ENCODE measurements around the gene MEGF9.

The MEGF9 gene

DNA sequence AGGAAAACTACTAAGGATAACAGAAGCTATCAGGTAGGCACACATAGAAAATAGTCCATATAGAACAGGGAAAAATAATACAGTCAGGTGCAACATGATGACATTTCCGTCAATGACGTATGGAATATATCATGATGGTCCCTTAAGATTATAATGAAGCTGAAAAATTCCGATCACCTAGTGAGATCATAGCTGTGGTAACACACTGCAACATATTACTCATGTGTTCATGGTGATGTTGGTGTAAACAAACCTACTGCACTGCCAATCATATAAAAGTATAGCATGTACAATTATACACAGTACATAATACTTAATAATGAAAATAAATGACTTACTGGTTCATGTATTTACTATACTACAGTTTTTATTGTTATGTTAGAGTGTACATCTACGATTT lies 60.0 kb downstream of the MEGF9 start:
- no peak overlapping the region for H3K4me2 ChIP-seq (ENCODE audit: low read length)
- H3K27me3 ChIP-seq (ENCODE audit: insufficient read depth, low read length) = no peaks in the 10 kb centered on the region
- no peak overlapping the region for H4K12ac ChIP-seq (ENCODE audit: low read depth, low read length)
- no peaks in the 10 kb centered on the region for H3K36me3 ChIP-seq (ENCODE audit: control insufficient read depth in 1 of 2, insufficient read depth in 2 of 2, low read length in 2 of 2)
- no peaks in the 10 kb centered on the region for H3K4me1 ChIP-seq (ENCODE audit: control insufficient read depth in 1 of 2, insufficient read depth in 2 of 2, low read length in 2 of 2)
- no peak overlapping the region for H4K8ac ChIP-seq (ENCODE audit: low read depth, low read length)
- H2BK12ac ChIP-seq (ENCODE audit: low read length) = no peak overlapping the region
- no peak overlapping the region for H3K4me3 ChIP-seq (ENCODE audit: low read depth, low read length)
- no peaks in the 10 kb centered on the region for H3K79me2 ChIP-seq (ENCODE audit: control insufficient read depth, insufficient read depth, low read length, poor library complexity)
- H2AK5ac ChIP-seq (ENCODE audit: low read length) = no peak overlapping the region
- no peak overlapping the region for H2BK120ac ChIP-seq (ENCODE audit: insufficient read depth, low read length, poor library complexity)
- no peak overlapping the region for H3K14ac ChIP-seq (ENCODE audit: low read length)
- no peak overlapping the region for H2BK5ac ChIP-seq (ENCODE audit: low read depth, low read length, poor library complexity)
- no peak overlapping the region for H3K27ac ChIP-seq (ENCODE audit: low read depth, low read length)
- H3K18ac ChIP-seq (ENCODE audit: low read length) = no peak overlapping the region
- no peak overlapping the region for H3K4ac ChIP-seq (ENCODE audit: low read depth, low read length)
- H3K9ac ChIP-seq (ENCODE audit: low read length) = no peak overlapping the region
- no peaks in the 10 kb centered on the region for H3K79me1 ChIP-seq (ENCODE audit: low read length)
- H3K23ac ChIP-seq (ENCODE audit: low read length) = no peak overlapping the region
- H3K9me3 ChIP-seq (ENCODE audit: insufficient read depth, low read depth, low read length) = no peaks in the 10 kb centered on the region
- no peak overlapping the region for H2AFZ ChIP-seq (ENCODE audit: insufficient read depth, low read length, poor library complexity)
- DNase-seq = peak in 1 of 2 donors; percentile 39
- no peak overlapping the region for H4K91ac ChIP-seq (ENCODE audit: low read depth, low read length)
- no CpG with 5 or more reads among the region's 4 CpGs for WGBS (ENCODE audit: extremely low coverage, insufficient coverage, insufficient read length)

DNA sequence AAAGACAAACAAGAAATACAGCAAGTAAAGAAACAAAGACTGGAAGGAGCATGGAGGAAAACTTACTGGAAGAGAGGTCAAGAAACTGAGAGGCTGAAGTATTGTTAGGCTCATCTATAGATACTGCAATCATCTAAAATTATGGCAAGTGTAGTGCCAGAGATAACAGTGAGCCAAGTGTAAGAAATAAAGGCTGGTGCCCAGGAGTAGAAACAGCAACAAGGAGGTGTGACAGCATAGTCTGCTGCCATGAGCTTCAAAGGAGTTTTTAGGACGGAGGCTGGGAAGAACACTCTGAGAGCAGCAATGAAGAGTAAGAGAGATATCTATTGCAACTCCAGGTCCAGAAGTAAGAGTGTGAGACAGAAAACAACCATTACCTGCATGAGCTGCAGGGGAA lies 60.5 kb downstream of the MEGF9 start:
- H4K8ac ChIP-seq (ENCODE audit: low read depth, low read length) = no peak overlapping the region
- H3K79me2 ChIP-seq (ENCODE audit: control insufficient read depth, insufficient read depth, low read length, poor library complexity) = no peaks in the 10 kb centered on the region
- WGBS (ENCODE audit: extremely low coverage, insufficient coverage, insufficient read length) = no CpG with 5 or more reads among the region's 1 CpG
- no peak overlapping the region for H2BK12ac ChIP-seq (ENCODE audit: low read length)
- H3K27ac ChIP-seq (ENCODE audit: low read depth, low read length) = no peak overlapping the region
- no peak overlapping the region for H4K12ac ChIP-seq (ENCODE audit: low read depth, low read length)
- H3K9ac ChIP-seq (ENCODE audit: low read length) = no peak overlapping the region
- no peaks in the 10 kb centered on the region for H3K9me3 ChIP-seq (ENCODE audit: insufficient read depth, low read depth, low read length)
- H2AFZ ChIP-seq (ENCODE audit: insufficient read depth, low read length, poor library complexity) = no peak overlapping the region
- no peak overlapping the region for H2BK120ac ChIP-seq (ENCODE audit: insufficient read depth, low read length, poor library complexity)
- no peak overlapping the region for H3K23ac ChIP-seq (ENCODE audit: low read length)
- no peak for DNase-seq
- no peak overlapping the region for H3K18ac ChIP-seq (ENCODE audit: low read length)
- no peak overlapping the region for H2BK5ac ChIP-seq (ENCODE audit: low read depth, low read length, poor library complexity)
- H3K4me1 ChIP-seq (ENCODE audit: control insufficient read depth in 1 of 2, insufficient read depth in 2 of 2, low read length in 2 of 2) = no peaks in the 10 kb centered on the region
- H4K91ac ChIP-seq (ENCODE audit: low read depth, low read length) = no peak overlapping the region
- no peak overlapping the region for H2AK5ac ChIP-seq (ENCODE audit: low read length)
- no peak overlapping the region for H3K4ac ChIP-seq (ENCODE audit: low read depth, low read length)
- no peaks in the 10 kb centered on the region for H3K79me1 ChIP-seq (ENCODE audit: low read length)
- H3K14ac ChIP-seq (ENCODE audit: low read length) = no peak overlapping the region
- H3K27me3 ChIP-seq (ENCODE audit: insufficient read depth, low read length) = no peaks in the 10 kb centered on the region
- H3K4me3 ChIP-seq (ENCODE audit: low read depth, low read length) = no peak overlapping the region
- H3K4me2 ChIP-seq (ENCODE audit: low read length) = no peak overlapping the region
- no peaks in the 10 kb centered on the region for H3K36me3 ChIP-seq (ENCODE audit: control insufficient read depth in 1 of 2, insufficient read depth in 2 of 2, low read length in 2 of 2)

DNA sequence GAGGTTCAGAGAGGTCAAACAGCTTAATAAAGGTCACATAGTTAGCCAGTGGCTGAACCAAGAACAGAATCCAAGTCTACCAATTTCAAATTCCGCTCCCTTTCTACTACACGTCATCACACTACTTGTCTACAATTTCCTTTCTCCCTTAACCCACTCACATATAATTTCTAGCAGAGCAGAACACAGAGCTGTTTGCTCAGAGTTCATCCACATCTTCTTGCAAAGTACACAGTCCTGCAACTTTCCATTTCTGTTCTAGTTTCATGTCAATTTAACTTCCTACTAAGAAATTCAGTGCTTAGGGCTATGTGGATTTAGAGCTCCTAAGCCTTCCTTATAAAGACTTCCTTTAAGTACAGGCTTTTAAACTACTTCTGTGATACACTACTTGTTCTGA lies 61.3 kb downstream of the MEGF9 start:
- no peak overlapping the region for H2BK12ac ChIP-seq (ENCODE audit: low read length)
- no peaks in the 10 kb centered on the region for H3K4me1 ChIP-seq (ENCODE audit: control insufficient read depth in 1 of 2, insufficient read depth in 2 of 2, low read length in 2 of 2)
- WGBS (ENCODE audit: extremely low coverage, insufficient coverage, insufficient read length) = 100% methylated on average over 2 of the region's 2 CpGs

DNA sequence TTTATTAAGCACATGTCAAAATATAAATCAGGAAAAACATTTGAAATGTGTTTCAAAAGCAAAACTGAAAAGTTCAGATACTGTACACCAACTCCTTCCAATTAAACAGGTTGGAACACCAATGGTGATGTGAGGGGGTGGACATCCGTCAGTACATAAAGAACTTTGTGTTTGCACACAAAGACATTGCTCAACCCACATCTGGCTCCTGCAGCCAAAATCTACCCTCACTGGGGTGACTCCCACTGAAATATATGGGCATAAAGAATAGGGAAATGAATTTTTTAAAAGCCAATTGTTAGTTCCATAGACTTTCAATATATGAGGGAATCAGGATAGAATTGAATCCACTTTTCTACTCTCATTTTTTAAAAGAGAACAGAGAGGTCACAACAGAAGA lies 63.9 kb downstream of the MEGF9 start:
- Histone ChIP-seq H3K9ac (ENCODE audit: low read length) (no peak overlapping the region), H3K27ac (ENCODE audit: low read depth, low read length) (no peak overlapping the region), H3K79me1 (ENCODE audit: low read length) (no peaks in the 10 kb centered on the region), H3K4me2 (ENCODE audit: low read length) (no peak overlapping the region), H3K23ac (ENCODE audit: low read length) (no peak overlapping the region), H3K9me3 (ENCODE audit: insufficient read depth, low read depth, low read length) (no peaks in the 10 kb centered on the region), H2AK5ac (ENCODE audit: low read length) (no peak overlapping the region), H2BK5ac (ENCODE audit: low read depth, low read length, poor library complexity) (no peak overlapping the region), H2BK12ac (ENCODE audit: low read length) (no peak overlapping the region), H4K12ac (ENCODE audit: low read depth, low read length) (no peak overlapping the region), H3K36me3 (ENCODE audit: control insufficient read depth in 1 of 2, insufficient read depth in 2 of 2, low read length in 2 of 2) (no peaks in the 10 kb centered on the region), H3K79me2 (ENCODE audit: control insufficient read depth, insufficient read depth, low read length, poor library complexity) (no peaks in the 10 kb centered on the region), H3K4ac (ENCODE audit: low read depth, low read length) (no peak overlapping the region), H3K18ac (ENCODE audit: low read length) (no peak overlapping the region), H3K27me3 (ENCODE audit: insufficient read depth, low read length) (no peaks in the 10 kb centered on the region), H2AFZ (ENCODE audit: insufficient read depth, low read length, poor library complexity) (no peak overlapping the region), H4K91ac (ENCODE audit: low read depth, low read length) (no peak overlapping the region), H3K4me3 (ENCODE audit: low read depth, low read length) (no peak overlapping the region), H3K14ac (ENCODE audit: low read length) (no peak overlapping the region), H2BK120ac (ENCODE audit: insufficient read depth, low read length, poor library complexity) (no peak overlapping the region), H4K8ac (ENCODE audit: low read depth, low read length) (no peak overlapping the region), H3K4me1 (ENCODE audit: control insufficient read depth in 1 of 2, insufficient read depth in 2 of 2, low read length in 2 of 2) (no peaks in the 10 kb centered on the region)
- no peak for DNase-seq
- WGBS (ENCODE audit: extremely low coverage, insufficient coverage, insufficient read length) = no CpG with 5 or more reads among the region's 1 CpG

More for the DNA sequence above, 61.3 kb downstream of the MEGF9 start:
- Histone ChIP-seq H4K8ac (ENCODE audit: low read depth, low read length) (no peak overlapping the region), H3K27ac (ENCODE audit: low read depth, low read length) (no peak overlapping the region), H3K4me3 (ENCODE audit: low read depth, low read length) (no peak overlapping the region), H2BK5ac (ENCODE audit: low read depth, low read length, poor library complexity) (no peak overlapping the region), H2AK5ac (ENCODE audit: low read length) (no peak overlapping the region), H3K79me1 (ENCODE audit: low read length) (no peaks in the 10 kb centered on the region), H3K23ac (ENCODE audit: low read length) (no peak overlapping the region), H2BK120ac (ENCODE audit: insufficient read depth, low read length, poor library complexity) (no peak overlapping the region), H3K36me3 (ENCODE audit: control insufficient read depth in 1 of 2, insufficient read depth in 2 of 2, low read length in 2 of 2) (no peaks in the 10 kb centered on the region), H3K14ac (ENCODE audit: low read length) (no peak overlapping the region), H4K91ac (ENCODE audit: low read depth, low read length) (no peak overlapping the region), H3K18ac (ENCODE audit: low read length) (no peak overlapping the region), H4K12ac (ENCODE audit: low read depth, low read length) (no peak overlapping the region), H3K4ac (ENCODE audit: low read depth, low read length) (no peak overlapping the region), H3K9ac (ENCODE audit: low read length) (no peak overlapping the region), H2AFZ (ENCODE audit: insufficient read depth, low read length, poor library complexity) (no peak overlapping the region), H3K9me3 (ENCODE audit: insufficient read depth, low read depth, low read length) (no peaks in the 10 kb centered on the region), H3K79me2 (ENCODE audit: control insufficient read depth, insufficient read depth, low read length, poor library complexity) (no peaks in the 10 kb centered on the region), H3K4me2 (ENCODE audit: low read length) (no peak overlapping the region), H3K27me3 (ENCODE audit: insufficient read depth, low read length) (no peaks in the 10 kb centered on the region)
- no peak for DNase-seq

Measured in trophoblast cell (in vitro differentiated cells and primary cell).